HCT116 (cell line): ENCODE results near the gene PDXK.

Source experiments
- EZH2 ChIP-seq: fragments of 200-600 bp; sonication (generic); IDR thresholded peaks from 2 replicates; pipeline ENCODE4 v1.6.1; 2017; ENCODE audit warnings: antibody characterized with exemption, mixed run types
- EZH2phosphoT487 ChIP-seq: fragments of 200-600 bp; IDR thresholded peaks from 2 replicates; pipeline ENCODE4 v1.6.1; 2018; ENCODE audit warnings: antibody characterized with exemption, borderline replicate concordance
- RAD21 ChIP-seq: IDR thresholded peaks from 2 replicates; pipeline ENCODE4 v1.6.1; 2012; ENCODE audit warnings: low read depth, mild to moderate bottlenecking
- TF ChIP-seq, protein P1 (sequence below): IDR thresholded peaks from 2 replicates; pipeline ENCODE4 v1.6.1; 2012
- TF ChIP-seq, protein P2 (sequence below): IDR thresholded peaks from 2 replicates; pipeline ENCODE4 v1.6.1; 2012
- TF ChIP-seq, protein P3 (sequence below), 3 experiments: fragments of 200-600 bp in 1 of 3; sonication (generic) in 1 of 3; IDR thresholded peaks in 2 of 3; conservative IDR thresholded peaks in 1 of 3; 2 replicates each; pipeline ENCODE4 v1.5.1; 2012 to 2017; ENCODE audit warnings: low read depth in 2 of 3, low read length in 2 of 3, antibody characterized with exemption in 1 of 3, borderline replicate concordance in 1 of 3, control low read depth in 1 of 3, mild to moderate bottlenecking in 1 of 3, mixed read lengths in 1 of 3, mixed run types in 1 of 3, moderate library complexity in 1 of 3; ENCODE audit not compliant: insufficient read depth in 1 of 3

DNA sequence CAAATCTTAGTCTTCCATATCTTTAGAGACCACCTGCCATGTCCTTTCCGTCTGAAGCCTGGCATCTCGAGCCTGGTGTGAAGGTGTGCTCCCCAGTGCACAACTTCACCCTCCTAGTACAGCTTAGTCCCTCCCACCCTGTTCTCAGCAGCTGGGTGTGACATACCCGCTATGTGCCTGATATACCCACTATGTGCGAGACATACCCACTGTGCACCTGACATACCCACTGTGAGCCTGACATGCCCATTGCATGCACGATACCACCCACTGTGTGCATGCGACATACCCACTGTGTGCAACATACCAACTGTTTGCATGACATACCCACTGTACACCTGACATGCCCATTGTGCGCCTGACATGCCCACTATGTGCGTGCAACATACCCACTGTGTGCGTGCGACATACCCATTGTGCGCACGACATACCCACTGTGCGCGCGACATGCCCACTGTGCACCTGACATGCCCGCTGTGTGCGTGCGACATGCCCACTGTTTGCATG lies 67.4 kb downstream of the PDXK start:
- TF ChIP-seq, protein P1, sequence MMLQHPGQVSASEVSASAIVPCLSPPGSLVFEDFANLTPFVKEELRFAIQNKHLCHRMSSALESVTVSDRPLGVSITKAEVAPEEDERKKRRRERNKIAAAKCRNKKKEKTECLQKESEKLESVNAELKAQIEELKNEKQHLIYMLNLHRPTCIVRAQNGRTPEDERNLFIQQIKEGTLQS, result no peak
- TF ChIP-seq RAD21, result no peak
- TF ChIP-seq, protein P2, sequence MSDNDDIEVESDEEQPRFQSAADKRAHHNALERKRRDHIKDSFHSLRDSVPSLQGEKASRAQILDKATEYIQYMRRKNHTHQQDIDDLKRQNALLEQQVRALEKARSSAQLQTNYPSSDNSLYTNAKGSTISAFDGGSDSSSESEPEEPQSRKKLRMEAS, result no peak
- TF ChIP-seq EZH2, result no peak
- no peak for TF ChIP-seq EZH2phosphoT487
- TF ChIP-seq, protein P3, sequence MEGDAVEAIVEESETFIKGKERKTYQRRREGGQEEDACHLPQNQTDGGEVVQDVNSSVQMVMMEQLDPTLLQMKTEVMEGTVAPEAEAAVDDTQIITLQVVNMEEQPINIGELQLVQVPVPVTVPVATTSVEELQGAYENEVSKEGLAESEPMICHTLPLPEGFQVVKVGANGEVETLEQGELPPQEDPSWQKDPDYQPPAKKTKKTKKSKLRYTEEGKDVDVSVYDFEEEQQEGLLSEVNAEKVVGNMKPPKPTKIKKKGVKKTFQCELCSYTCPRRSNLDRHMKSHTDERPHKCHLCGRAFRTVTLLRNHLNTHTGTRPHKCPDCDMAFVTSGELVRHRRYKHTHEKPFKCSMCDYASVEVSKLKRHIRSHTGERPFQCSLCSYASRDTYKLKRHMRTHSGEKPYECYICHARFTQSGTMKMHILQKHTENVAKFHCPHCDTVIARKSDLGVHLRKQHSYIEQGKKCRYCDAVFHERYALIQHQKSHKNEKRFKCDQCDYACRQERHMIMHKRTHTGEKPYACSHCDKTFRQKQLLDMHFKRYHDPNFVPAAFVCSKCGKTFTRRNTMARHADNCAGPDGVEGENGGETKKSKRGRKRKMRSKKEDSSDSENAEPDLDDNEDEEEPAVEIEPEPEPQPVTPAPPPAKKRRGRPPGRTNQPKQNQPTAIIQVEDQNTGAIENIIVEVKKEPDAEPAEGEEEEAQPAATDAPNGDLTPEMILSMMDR (IDR thresholded peaks at IDR 0.05 in 2 of 3, conservative IDR thresholded peaks at IDR 0.05 in 1 of 3; ENCODE audit: borderline replicate concordance in 1 of 3, insufficient read depth in 1 of 3, low read depth in 2 of 3, low read length in 2 of 3), result no peak
